T-helper 1 cell treated with Interleukin-12 subunit alpha and Interleukin-12 subunit beta and Interleukin-4 antibody, amounts not matched to agents 30 μg/mL and 1 μg/mL, for 36 hours (primary cell): ENCODE measurements around the gene MMP26.

Experiments used
- H3K27ac Mint-ChIP-seq: one replicate; pipeline ENCODE4 v1.8.0; 2021; ENCODE audit warnings: mild to moderate bottlenecking, mixed read lengths
- H3K27me3 Mint-ChIP-seq: one replicate; pipeline ENCODE4 v1.8.0; 2021; ENCODE audit warnings: low read depth, mixed read lengths
- H3K36me3 Mint-ChIP-seq: one replicate; pipeline ENCODE4 v1.8.0; 2021; ENCODE audit warnings: low read depth, mixed read lengths
- H3K4me1 Mint-ChIP-seq: one replicate; pipeline ENCODE4 v1.8.0; 2021; ENCODE audit warnings: low read depth, mixed read lengths
- H3K4me3 Mint-ChIP-seq: one replicate; pipeline ENCODE4 v1.8.0; 2021; ENCODE audit warnings: mild to moderate bottlenecking, moderate library complexity, mixed read lengths
- H3K9me3 Mint-ChIP-seq: one replicate; pipeline ENCODE4 v1.8.0; 2021; ENCODE audit warnings: mixed read lengths

The MMP26 gene

GRCh38 chr11:4704054-4704789 lies at the start of gene MMP26:
TSS of gene MMP26 (plus strand) at chr11:4704784.
- H3K4me1 Mint-ChIP-seq = no peaks in the 10 kb centered on the region
- no peaks in the 10 kb centered on the region for H3K9me3 Mint-ChIP-seq
- peaks cover 14% of the 10 kb centered on the region for H3K27me3 Mint-ChIP-seq
- no peak within 1 kb of the TSS for H3K27ac Mint-ChIP-seq
- H3K4me3 Mint-ChIP-seq = no peak within 1 kb of the TSS
- no peaks in the 10 kb centered on the region for H3K36me3 Mint-ChIP-seq

GRCh38 chr11:4658629-4659445 lies 45.7 kb upstream of the MMP26 start:
- Mint-ChIP-seq H3K4me3 (no peak overlapping the region), H3K27ac (no peak overlapping the region), H3K9me3 (no peaks in the 10 kb centered on the region)

GRCh38 chr11:4662876-4663275 lies 41.7 kb upstream of the MMP26 start:
- H3K4me3 Mint-ChIP-seq = no peak overlapping the region
- no peaks in the 10 kb centered on the region for H3K4me1 Mint-ChIP-seq
- no peak overlapping the region for H3K27ac Mint-ChIP-seq
- no peaks in the 10 kb centered on the region for H3K36me3 Mint-ChIP-seq
- peaks cover 9% of the 10 kb centered on the region for H3K27me3 Mint-ChIP-seq
- no peaks in the 10 kb centered on the region for H3K9me3 Mint-ChIP-seq

More at GRCh38 chr11:4658629-4659445, 45.7 kb upstream of the MMP26 start:
- Mint-ChIP-seq H3K36me3 (no peaks in the 10 kb centered on the region), H3K27me3 (peaks cover 6% of the 10 kb centered on the region), H3K4me1 (peaks cover 3% of the 10 kb centered on the region)

GRCh38 chr11:4664183-4664582 lies 40.4 kb upstream of the MMP26 start:
- H3K4me3 Mint-ChIP-seq = no peak overlapping the region
- no peak overlapping the region for H3K27ac Mint-ChIP-seq
- H3K9me3 Mint-ChIP-seq = no peaks in the 10 kb centered on the region
- H3K4me1 Mint-ChIP-seq = no peaks in the 10 kb centered on the region
- H3K27me3 Mint-ChIP-seq = peaks cover 9% of the 10 kb centered on the region
- H3K36me3 Mint-ChIP-seq = no peaks in the 10 kb centered on the region

- Mint-ChIP-seq H3K27me3 (peaks cover 9% of the 10 kb centered on the region), H3K36me3 (no peaks in the 10 kb centered on the region), H3K4me1 (no peaks in the 10 kb centered on the region), H3K4me3 (no peak overlapping the region), H3K9me3 (no peaks in the 10 kb centered on the region), H3K27ac (no peak overlapping the region)
These were observed 39.8 kb upstream of the MMP26 start for GRCh38 chr11:4664786-4665185.

GRCh38 chr11:4665424-4665823 lies 39.2 kb upstream of the MMP26 start:
- Mint-ChIP-seq H3K27me3 (peaks cover 9% of the 10 kb centered on the region), H3K36me3 (no peaks in the 10 kb centered on the region), H3K27ac (no peak overlapping the region), H3K4me1 (no peaks in the 10 kb centered on the region), H3K4me3 (no peak overlapping the region), H3K9me3 (no peaks in the 10 kb centered on the region)

- Mint-ChIP-seq H3K27me3 (peaks cover 4% of the 10 kb centered on the region), H3K27ac (no peak overlapping the region), H3K36me3 (no peaks in the 10 kb centered on the region), H3K4me3 (no peak overlapping the region), H3K4me1 (no peaks in the 10 kb centered on the region), H3K9me3 (no peaks in the 10 kb centered on the region)
These were observed 32.8 kb upstream of the MMP26 start for GRCh38 chr11:4671741-4672140.

- no peaks in the 10 kb centered on the region for H3K4me1 Mint-ChIP-seq
- no peak overlapping the region for H3K27ac Mint-ChIP-seq
- H3K27me3 Mint-ChIP-seq = peaks cover 4% of the 10 kb centered on the region
- no peaks in the 10 kb centered on the region for H3K36me3 Mint-ChIP-seq
- no peak overlapping the region for H3K4me3 Mint-ChIP-seq
- no peaks in the 10 kb centered on the region for H3K9me3 Mint-ChIP-seq
These were observed 32.1 kb upstream of the MMP26 start for GRCh38 chr11:4672470-4672869.

- no peaks in the 10 kb centered on the region for H3K36me3 Mint-ChIP-seq
- H3K27ac Mint-ChIP-seq = no peak overlapping the region
- H3K4me1 Mint-ChIP-seq = no peaks in the 10 kb centered on the region
- H3K9me3 Mint-ChIP-seq = no peaks in the 10 kb centered on the region
- no peak overlapping the region for H3K4me3 Mint-ChIP-seq
- H3K27me3 Mint-ChIP-seq = peaks cover 4% of the 10 kb centered on the region
These were observed 30.8 kb upstream of the MMP26 start for GRCh38 chr11:4673781-4674180.

GRCh38 chr11:4677948-4678347 lies 26.6 kb upstream of the MMP26 start:
- no peaks in the 10 kb centered on the region for H3K36me3 Mint-ChIP-seq
- no peaks in the 10 kb centered on the region for H3K4me1 Mint-ChIP-seq

GRCh38 chr11:4680341-4680740 lies 24.2 kb upstream of the MMP26 start:
- Mint-ChIP-seq H3K4me1 (no peaks in the 10 kb centered on the region), H3K4me3 (no peak overlapping the region), H3K27ac (no peak overlapping the region), H3K36me3 (no peaks in the 10 kb centered on the region), H3K9me3 (no peaks in the 10 kb centered on the region), H3K27me3 (no peaks in the 10 kb centered on the region)

More at GRCh38 chr11:4677948-4678347, 26.6 kb upstream of the MMP26 start:
- no peak overlapping the region for H3K27ac Mint-ChIP-seq
- H3K27me3 Mint-ChIP-seq = no peaks in the 10 kb centered on the region
- H3K9me3 Mint-ChIP-seq = no peaks in the 10 kb centered on the region
- H3K4me3 Mint-ChIP-seq = no peak overlapping the region

- H3K4me1 Mint-ChIP-seq = no peaks in the 10 kb centered on the region
These were observed 21.8 kb upstream of the MMP26 start for GRCh38 chr11:4682623-4683419.

GRCh38 chr11:4684631-4685285 lies 19.8 kb upstream of the MMP26 start:
- Mint-ChIP-seq H3K27ac (no peak overlapping the region), H3K4me1 (no peaks in the 10 kb centered on the region), H3K4me3 (no peak overlapping the region), H3K36me3 (no peaks in the 10 kb centered on the region), H3K9me3 (no peaks in the 10 kb centered on the region), H3K27me3 (no peaks in the 10 kb centered on the region)

More at GRCh38 chr11:4682623-4683419, 21.8 kb upstream of the MMP26 start:
- Mint-ChIP-seq H3K36me3 (no peaks in the 10 kb centered on the region), H3K27ac (no peak overlapping the region), H3K9me3 (no peaks in the 10 kb centered on the region), H3K4me3 (no peak overlapping the region), H3K27me3 (no peaks in the 10 kb centered on the region)

- no peaks in the 10 kb centered on the region for H3K27me3 Mint-ChIP-seq
- H3K4me3 Mint-ChIP-seq = no peak overlapping the region
- no peaks in the 10 kb centered on the region for H3K36me3 Mint-ChIP-seq
- H3K27ac Mint-ChIP-seq = no peak overlapping the region
- no peaks in the 10 kb centered on the region for H3K4me1 Mint-ChIP-seq
- no peaks in the 10 kb centered on the region for H3K9me3 Mint-ChIP-seq
These were observed 9.1 kb upstream of the MMP26 start for GRCh38 chr11:4695442-4695841.
